Neural progenitor cell (in vitro differentiated cells): ENCODE results near the gene SPTBN1. TPM values are rescaled to one million over a fixed set of nuclear protein-coding genes. Genes with fewer than 3 reads are reported as not detected.

ENCODE experiments used
- DNase-seq: peaks from one replicate; pipeline ENCODE4 v3.0.0-alpha.2; 2016; ENCODE audit warnings: low spot score
- H2AFZ ChIP-seq: fragments of 200-600 bp; sonication (generic); replicated peaks from 2 replicates; pipeline ENCODE4 v1.6.1; 2016; ENCODE audit warnings: antibody characterized with exemption
- H3F3A ChIP-seq: fragments of 200-600 bp; sonication (generic); 2 replicates; pipeline ENCODE4 v1.6.1; 2016; ENCODE audit warnings: antibody characterized with exemption, low read depth
- H3K27ac ChIP-seq: fragments of 200-600 bp; sonication (generic); 2 replicates; pipeline ENCODE4 v1.5.1; 2016; ENCODE audit warnings: mild to moderate bottlenecking
- H3K27me3 ChIP-seq: fragments of 200-600 bp; sonication (generic); 2 replicates; pipeline ENCODE4 v1.6.1; 2016; ENCODE audit warnings: mild to moderate bottlenecking, moderate library complexity
- H3K36me3 ChIP-seq: fragments of 200-600 bp; sonication (generic); 2 replicates; pipeline ENCODE4 v1.5.1; 2016
- H3K4me1 ChIP-seq: fragments of 200-600 bp; sonication (generic); 2 replicates; pipeline ENCODE4 v1.6.1; 2016; ENCODE audit warnings: mixed run types
- H3K4me2 ChIP-seq: fragments of 200-600 bp; sonication (generic); 2 replicates; pipeline ENCODE4 v1.6.1; 2016
- H3K4me3 ChIP-seq: fragments of 200-600 bp; sonication (generic); 2 replicates; pipeline ENCODE4 v1.5.1; 2016
- H3K79me2 ChIP-seq: fragments of 200-600 bp; sonication (generic); 2 replicates; pipeline ENCODE4 v1.6.1; 2016; ENCODE audit warnings: low read depth
- H3K9ac ChIP-seq: fragments of 200-600 bp; sonication (generic); 2 replicates; pipeline ENCODE4 v1.6.1; 2016
- H3K9me3 ChIP-seq: fragments of 200-600 bp; sonication (generic); 2 replicates; pipeline ENCODE4 v1.5.1; 2016; ENCODE audit warnings: low read depth
- H4K20me1 ChIP-seq: fragments of 200-600 bp; sonication (generic); 2 replicates; pipeline ENCODE4 v1.6.1; 2016; ENCODE audit warnings: low read depth
- H3K27ac Mint-ChIP-seq: 3 replicates; pipeline ENCODE4 v1.8.0; 2021; ENCODE audit warnings: mixed read lengths
- H3K27me3 Mint-ChIP-seq: 2 replicates; pipeline ENCODE4 v1.8.0; 2022; ENCODE audit warnings: low read depth, mild to moderate bottlenecking, inconsistent platforms, moderate library complexity, mixed read lengths; ENCODE audit not compliant: insufficient read depth
- H3K36me3 Mint-ChIP-seq: 3 replicates; pipeline ENCODE4 v1.8.0; 2021; ENCODE audit warnings: mixed read lengths
- H3K4me1 Mint-ChIP-seq: 3 replicates; pipeline ENCODE4 v1.8.0; 2021; ENCODE audit warnings: mixed read lengths
- H3K4me3 Mint-ChIP-seq: 3 replicates; pipeline ENCODE4 v1.8.0; 2021; ENCODE audit warnings: mild to moderate bottlenecking, moderate library complexity, mixed read lengths
- H3K9me3 Mint-ChIP-seq: 3 replicates; pipeline ENCODE4 v1.8.0; 2020; ENCODE audit warnings: mixed read lengths
- CTCF ChIP-seq: fragments of 200-600 bp; sonication (generic); IDR thresholded peaks from 2 replicates; pipeline ENCODE4 v1.5.1; 2017; ENCODE audit warnings: antibody characterized with exemption, mild to moderate bottlenecking
- EZH2 ChIP-seq: fragments of 200-600 bp; sonication (generic); IDR thresholded peaks from 2 replicates; pipeline ENCODE4 v1.6.1; 2017; ENCODE audit warnings: antibody characterized with exemption, mild to moderate bottlenecking, moderate library complexity
- EZH2phosphoT487 ChIP-seq: fragments of 200-600 bp; sonication (generic); IDR thresholded peaks from 2 replicates; pipeline ENCODE4 v1.6.1; 2017; ENCODE audit warnings: antibody characterized with exemption
- total RNA-seq: library from RNA; depleted of rRNA; stranded (reverse); fragments of >200 nt; gene quantifications from 2 replicates; pipeline ENCODE4 v1.2.3, GENCODE V29; 2015; ENCODE audit warnings: low replicate concordance

Gene SPTBN1
- total RNA-seq, 1 donor from 2014 or later, result 94.2 TPM

GRCh38 chr2:54478899-54479298 is 22.8 kb downstream of the SPTBN1 start:
- H3K4me1 ChIP-seq, result peaks cover 7% of the 10 kb centered on the region

GRCh38 chr2:54479424-54479823 is 23.3 kb downstream of the SPTBN1 start:
- Mint-ChIP-seq H3K9me3 (peaks cover 8% of the 10 kb centered on the region), H3K36me3 (no peaks in the 10 kb centered on the region), H3K27me3 (no peaks in the 10 kb centered on the region), H3K4me1 (peaks cover 17% of the 10 kb centered on the region), H3K27ac (no peak overlapping the region), H3K4me3 (no peak overlapping the region)
- Histone ChIP-seq H3K79me2 (no peaks in the 10 kb centered on the region), H3K9me3 (no peaks in the 10 kb centered on the region), H3F3A (peaks cover 3% of the 10 kb centered on the region), H3K9ac (no peak overlapping the region), H3K36me3 (no peaks in the 10 kb centered on the region), H3K4me2 (no peak overlapping the region), H3K27ac (no peak overlapping the region), H3K4me3 (no peak overlapping the region), H3K4me1 (peaks cover 7% of the 10 kb centered on the region), H4K20me1 (no peaks in the 10 kb centered on the region), H2AFZ (no peak overlapping the region), H3K27me3 (no peaks in the 10 kb centered on the region)
- no peak for DNase-seq
- TF ChIP-seq EZH2phosphoT487 (no peak), EZH2 (no peak), CTCF (no peak)

More at GRCh38 chr2:54478899-54479298, 22.8 kb downstream of the SPTBN1 start:
- peaks cover 3% of the 10 kb centered on the region for H3F3A ChIP-seq
- no peak overlapping the region for H2AFZ ChIP-seq
- no peaks in the 10 kb centered on the region for H4K20me1 ChIP-seq
- Mint-ChIP-seq H3K27me3 (no peaks in the 10 kb centered on the region), H3K4me1 (peaks cover 17% of the 10 kb centered on the region), H3K36me3 (no peaks in the 10 kb centered on the region), H3K27ac (no peak overlapping the region), H3K9me3 (peaks cover 6% of the 10 kb centered on the region), H3K4me3 (no peak overlapping the region)
- DNase-seq, result no peak
- no peak overlapping the region for H3K4me3 ChIP-seq
- no peak overlapping the region for H3K4me2 ChIP-seq
- no peak overlapping the region for H3K27ac ChIP-seq
- H3K79me2 ChIP-seq, result no peaks in the 10 kb centered on the region
- H3K9ac ChIP-seq, result no peak overlapping the region
- no peaks in the 10 kb centered on the region for H3K27me3 ChIP-seq
- TF ChIP-seq EZH2 (no peak), EZH2phosphoT487 (no peak), CTCF (no peak)
- H3K9me3 ChIP-seq, result no peaks in the 10 kb centered on the region
- no peaks in the 10 kb centered on the region for H3K36me3 ChIP-seq

GRCh38 chr2:54480025-54480424 is 23.9 kb downstream of the SPTBN1 start:
- Histone ChIP-seq H3K27me3 (no peaks in the 10 kb centered on the region), H3K9me3 (no peaks in the 10 kb centered on the region), H3K9ac (no peak overlapping the region), H4K20me1 (no peaks in the 10 kb centered on the region), H3K4me2 (no peak overlapping the region), H3K4me3 (no peak overlapping the region), H3K27ac (no peak overlapping the region), H3K79me2 (no peaks in the 10 kb centered on the region), H3K4me1 (peaks cover 7% of the 10 kb centered on the region), H2AFZ (no peak overlapping the region), H3K36me3 (no peaks in the 10 kb centered on the region), H3F3A (peaks cover 3% of the 10 kb centered on the region)
- DNase-seq, result no peak
- no peak overlapping the region for H3K4me3 Mint-ChIP-seq
- peaks cover 21% of the 10 kb centered on the region for H3K4me1 Mint-ChIP-seq
- no peaks in the 10 kb centered on the region for H3K27me3 Mint-ChIP-seq
- peaks cover 14% of the 10 kb centered on the region for H3K9me3 Mint-ChIP-seq
- TF ChIP-seq EZH2, result no peak
- no peak for TF ChIP-seq EZH2phosphoT487
- TF ChIP-seq CTCF, result no peak
- H3K27ac Mint-ChIP-seq, result no peak overlapping the region
- peaks cover 5% of the 10 kb centered on the region for H3K36me3 Mint-ChIP-seq
